ENCODE measurements around the gene LAPTM5. TPM values are rescaled to one million over a fixed set of nuclear protein-coding genes. Genes with fewer than 3 reads are reported as not detected.

Gene LAPTM5
- total and polyA plus RNA-seq, 10 of the 15 experiments (the other 5 are each of a cell fraction or from before 2014, with no cell fraction given), result 24.1 to 1,034 (median 687) TPM

GRCh38 chr1:30693366-30693765 lies 64.2 kb downstream of the LAPTM5 start:
- no peak overlapping the region for H2AFZ ChIP-seq (ENCODE audit: control insufficient read depth, low read depth, low read length)
- no peak overlapping the region for H3K9ac ChIP-seq (ENCODE audit: control insufficient read depth, insufficient read depth, low read length)
- DNase-seq (ENCODE audit: low read depth, low spot score), result no peak
- H3K36me3 ChIP-seq (ENCODE audit: control insufficient read depth in 2 of 2, insufficient read depth in 2 of 2, low read length in 1 of 2), result no peaks in the 10 kb centered on the region
- no TSS peak for BruUV-seq (replicated peaks)
- H3K4me2 ChIP-seq (ENCODE audit: control insufficient read depth, insufficient read depth), result no peak overlapping the region
- TF ChIP-seq ATF7 (IDR thresholded peaks at IDR 0.05; ENCODE audit: low read depth) (no peak), RUNX3 (IDR thresholded peaks at IDR 0.05; ENCODE audit: low read length) (no peak), USF2 (IDR thresholded peaks at IDR 0.05; ENCODE audit: borderline replicate concordance, low read depth, low read length) (no peak)
- WGBS (ENCODE audit: insufficient coverage, insufficient replicate concordance, low lambda C conversion rate, missing lambda C conversion rate), result 15% methylated on average over 3 of the region's 3 CpGs
- no peak overlapping the region for H3K27ac ChIP-seq (ENCODE audit: control insufficient read depth, insufficient read depth)
- H3K4me3 ChIP-seq, result no peak overlapping the region
- in situ Hi-C loops (cut with MboI), result no loop called here
- no peak for ATAC-seq
- H3K9me3 ChIP-seq (replicated peaks; ENCODE audit: control insufficient read depth, insufficient read depth, low read length), result no peaks in the 10 kb centered on the region
- intact Hi-C loops (cut with micrococcal nuclease; ENCODE audit: unreplicated experiment), result no loop called here
- ChIA-PET CTCF (interaction anchor here (0.6 kb wide), 1 partner anchor 15 kb away, joined by 3 read pairs; no protein-coding TSS in a partner anchor), POLR2A (no interaction called here), SMC1A (ENCODE audit: uncharacterized antibody, unreplicated experiment) (no interaction called here), RAD21 (ENCODE audit: unreplicated experiment) (no interaction called here)
- H3K4me1 ChIP-seq (ENCODE audit: control insufficient read depth, insufficient read depth, low read length), result no peaks in the 10 kb centered on the region; the same call in 1 of the 2 replicates
- FAIRE-seq, result no peak
- H4K20me1 ChIP-seq (ENCODE audit: control insufficient read depth, insufficient read depth), result no peaks in the 10 kb centered on the region
- H3K79me2 ChIP-seq (ENCODE audit: control insufficient read depth, insufficient read depth, low read length), result no peaks in the 10 kb centered on the region
- peaks cover 0 to 4% of the 10 kb centered on the region in 2 experiments; a peak in 2 of 4 replicates for H3K27me3 ChIP-seq (replicated peaks in 1 of 2; ENCODE audit: control insufficient read depth in 2 of 2, insufficient read depth in 2 of 2, low read length in 1 of 2)

- Histone ChIP-seq H3K79me2 (ENCODE audit: control insufficient read depth, insufficient read depth, low read length) (no peaks in the 10 kb centered on the region), H3K36me3 (ENCODE audit: control insufficient read depth in 2 of 2, insufficient read depth in 2 of 2, low read length in 1 of 2) (no peaks in the 10 kb centered on the region), H3K4me1 (ENCODE audit: control insufficient read depth, insufficient read depth, low read length) (no peaks in the 10 kb centered on the region; the same call in 1 of the 2 replicates), H3K4me3 (no peak overlapping the region), H4K20me1 (ENCODE audit: control insufficient read depth, insufficient read depth) (no peaks in the 10 kb centered on the region), H3K9ac (ENCODE audit: control insufficient read depth, insufficient read depth, low read length) (no peak overlapping the region), H3K4me2 (ENCODE audit: control insufficient read depth, insufficient read depth) (no peak overlapping the region), H3K27ac (ENCODE audit: control insufficient read depth, insufficient read depth) (no peak overlapping the region), H3K9me3 (replicated peaks; ENCODE audit: control insufficient read depth, insufficient read depth, low read length) (no peaks in the 10 kb centered on the region), H2AFZ (ENCODE audit: control insufficient read depth, low read depth, low read length) (no peak overlapping the region), H3K27me3 (replicated peaks in 1 of 2; ENCODE audit: control insufficient read depth in 2 of 2, insufficient read depth in 2 of 2, low read length in 1 of 2) (peaks cover 0 to 4% of the 10 kb centered on the region in 2 experiments; a peak in 2 of 4 replicates)
- SMC1A ChIA-PET (ENCODE audit: uncharacterized antibody, unreplicated experiment), result no interaction called here
- RAD21 ChIA-PET (ENCODE audit: unreplicated experiment), result no interaction called here
- CTCF ChIA-PET, result no interaction called here
- intact Hi-C loops (cut with micrococcal nuclease; ENCODE audit: unreplicated experiment), result no loop called here
- POLR2A ChIA-PET, result no interaction called here
- ATAC-seq (no peak), DNase-seq (ENCODE audit: low read depth, low spot score) (no peak), FAIRE-seq (no peak)
- BruUV-seq (replicated peaks), result no TSS peak
- WGBS (ENCODE audit: insufficient coverage, insufficient replicate concordance, low lambda C conversion rate, missing lambda C conversion rate), result 52% methylated on average over 7 of the region's 7 CpGs
- in situ Hi-C loops (cut with MboI), result no loop called here
- TF ChIP-seq BCLAF1 (IDR thresholded peaks at IDR 0.05), result no peak
- TF ChIP-seq TAF1 (IDR thresholded peaks at IDR 0.05; ENCODE audit: borderline replicate concordance, low read depth, low read length), result no peak
- no peak for TF ChIP-seq TARDBP (IDR thresholded peaks at IDR 0.05; ENCODE audit: borderline replicate concordance)
- TF ChIP-seq E2F8 (IDR thresholded peaks at IDR 0.05; ENCODE audit: low read depth, partially characterized antibody), result no peak
- TF ChIP-seq BRCA1 (IDR thresholded peaks at IDR 0.05; ENCODE audit: low read depth, low read length), result no peak
- no peak for TF ChIP-seq POLR2AphosphoS2 (IDR thresholded peaks at IDR 0.05; ENCODE audit: low read depth, low read length)
- no peak for TF ChIP-seq CREM (IDR thresholded peaks at IDR 0.05; ENCODE audit: low read depth)
- no peak for TF ChIP-seq KLF5 (IDR thresholded peaks at IDR 0.05; ENCODE audit: partially characterized antibody)
- no peak for TF ChIP-seq RB1 (IDR thresholded peaks at IDR 0.05; ENCODE audit: borderline replicate concordance)
- TF ChIP-seq HDGF (IDR thresholded peaks at IDR 0.05), result no peak
Observed at GRCh38 chr1:30692948-30693301, 64.6 kb downstream of the LAPTM5 start.

Measured in GM12878 (cell line).